ENCODE measurements around the gene RTN4R. TPM values are rescaled to one million over a fixed set of nuclear protein-coding genes. Genes with fewer than 3 reads are reported as not detected.
"Not testable (repeated sequence)": the region's sequence is repeated elsewhere in the genome, so short reads cannot be mapped to it uniquely, and the experiment has no call there.

Gene RTN4R
- total RNA-seq, 2 experiments from 2014 or later = 2.8 to 3.7 TPM

GRCh38 chr22:20315337-20316216 is 47.5 kb upstream of the RTN4R start:
- ATAC-seq = no peak
- CTCF ChIA-PET = interaction anchor here (0.6 kb wide), 1 partner anchor 466 kb away, joined by 3 read pairs; no protein-coding TSS in a partner anchor

GRCh38 chr22:20314741-20315336 is 46.7 kb upstream of the RTN4R start:
- ATAC-seq; H3K36me3 Mint-ChIP-seq (ENCODE audit: low read depth); H3K27ac Mint-ChIP-seq; H3K9me3 Mint-ChIP-seq; POLR2A ChIA-PET; H3K27me3 Mint-ChIP-seq; intact Hi-C loops (cut with micrococcal nuclease); DNase-seq; H3K4me3 Mint-ChIP-seq: not testable (repeated sequence)
- CTCF ChIA-PET = interaction anchor here (0.6 kb wide), 1 partner anchor 465 kb away, joined by 3 read pairs; no protein-coding TSS in a partner anchor
- H3K4me1 Mint-ChIP-seq (ENCODE audit: low read depth) = peaks cover 20% of the 10 kb centered on the region

More at GRCh38 chr22:20315337-20316216, 47.5 kb upstream of the RTN4R start:
- intact Hi-C loops (cut with micrococcal nuclease) = no loop called here
- no peaks in the 10 kb centered on the region for H3K36me3 Mint-ChIP-seq (ENCODE audit: low read depth)
- H3K4me3 Mint-ChIP-seq = no peak overlapping the region
- H3K9me3 Mint-ChIP-seq = no peaks in the 10 kb centered on the region
- H3K27ac Mint-ChIP-seq = no peak overlapping the region
- POLR2A ChIA-PET = interaction anchor here (0.7 kb wide), 1 partner anchor 78 kb away, joined by 3 read pairs; the partner anchor contains the start of gene ZNF74
- H3K4me1 Mint-ChIP-seq (ENCODE audit: low read depth) = peaks cover 20% of the 10 kb centered on the region
- no peak for TF ChIP-seq CTCF (IDR thresholded peaks at IDR 0.05)
- no peak for DNase-seq
- H3K27me3 Mint-ChIP-seq = no peaks in the 10 kb centered on the region

- H3K27ac Mint-ChIP-seq; ATAC-seq; DNase-seq; intact Hi-C loops (cut with micrococcal nuclease); H3K36me3 Mint-ChIP-seq (ENCODE audit: low read depth); CTCF ChIA-PET; H3K9me3 Mint-ChIP-seq; H3K27me3 Mint-ChIP-seq; POLR2A ChIA-PET; H3K4me3 Mint-ChIP-seq: not testable (repeated sequence)
- H3K4me1 Mint-ChIP-seq (ENCODE audit: low read depth) = peaks cover 17% of the 10 kb centered on the region
These were observed 46.1 kb upstream of the RTN4R start for GRCh38 chr22:20314206-20314605.

- H3K27ac Mint-ChIP-seq; H3K4me3 Mint-ChIP-seq; H3K9me3 Mint-ChIP-seq; CTCF ChIA-PET; ATAC-seq; H3K27me3 Mint-ChIP-seq; DNase-seq; intact Hi-C loops (cut with micrococcal nuclease); H3K36me3 Mint-ChIP-seq (ENCODE audit: low read depth): not testable (repeated sequence)
- H3K4me1 Mint-ChIP-seq (ENCODE audit: low read depth) = peaks cover 15% of the 10 kb centered on the region
- POLR2A ChIA-PET = interaction anchor here (1.4 kb wide), 1 partner anchor 15 kb away, joined by 4 read pairs; no protein-coding TSS in a partner anchor
These were observed 45.4 kb upstream of the RTN4R start for GRCh38 chr22:20313306-20314077.

- no peak overlapping the region for H3K27ac Mint-ChIP-seq
- intact Hi-C loops (cut with micrococcal nuclease) = no loop called here
- no peaks in the 10 kb centered on the region for H3K9me3 Mint-ChIP-seq
- DNase-seq (no peak), ATAC-seq (no peak)
- ChIA-PET CTCF (no interaction called here), POLR2A (interaction anchor here (1.4 kb wide), 1 partner anchor 14 kb away, joined by 4 read pairs; no protein-coding TSS in a partner anchor)
- H3K4me3 Mint-ChIP-seq = no peak overlapping the region
- no peak for TF ChIP-seq CTCF (IDR thresholded peaks at IDR 0.05)
- H3K36me3 Mint-ChIP-seq (ENCODE audit: low read depth) = no peaks in the 10 kb centered on the region
- H3K27me3 Mint-ChIP-seq = no peaks in the 10 kb centered on the region
- H3K4me1 Mint-ChIP-seq (ENCODE audit: low read depth) = peaks cover 6% of the 10 kb centered on the region
These were observed 44.5 kb upstream of the RTN4R start for GRCh38 chr22:20312396-20313191.

- H3K9me3 Mint-ChIP-seq; intact Hi-C loops (cut with micrococcal nuclease); ATAC-seq; H3K4me3 Mint-ChIP-seq; CTCF ChIA-PET; DNase-seq; H3K36me3 Mint-ChIP-seq (ENCODE audit: low read depth); H3K27ac Mint-ChIP-seq; H3K27me3 Mint-ChIP-seq; POLR2A ChIA-PET; H3K4me1 Mint-ChIP-seq (ENCODE audit: low read depth): not testable (repeated sequence)
These were observed 43.3 kb upstream of the RTN4R start for GRCh38 chr22:20311249-20312062.

- H3K36me3 Mint-ChIP-seq (ENCODE audit: low read depth); H3K9me3 Mint-ChIP-seq; intact Hi-C loops (cut with micrococcal nuclease); CTCF ChIA-PET; H3K27ac Mint-ChIP-seq; POLR2A ChIA-PET; H3K27me3 Mint-ChIP-seq; H3K4me3 Mint-ChIP-seq; DNase-seq; H3K4me1 Mint-ChIP-seq (ENCODE audit: low read depth); ATAC-seq: not testable (repeated sequence)
These were observed 42.7 kb upstream of the RTN4R start for GRCh38 chr22:20310773-20311172.

GRCh38 chr22:20310180-20310579 is 42.1 kb upstream of the RTN4R start:
- ATAC-seq, CTCF ChIA-PET: not testable (repeated sequence)

More at GRCh38 chr22:20310180-20310579, 42.1 kb upstream of the RTN4R start:
- H3K4me1 Mint-ChIP-seq (ENCODE audit: low read depth); H3K27me3 Mint-ChIP-seq; POLR2A ChIA-PET; intact Hi-C loops (cut with micrococcal nuclease); H3K9me3 Mint-ChIP-seq; H3K4me3 Mint-ChIP-seq; H3K27ac Mint-ChIP-seq; H3K36me3 Mint-ChIP-seq (ENCODE audit: low read depth); DNase-seq: not testable (repeated sequence)
